Hippocampal formation (tissue), 2 donors: ENCODE data around the gene SLC26A1.

Experiments used
- DNase-seq, 2 donors: peaks; one replicate each; lab custom pipeline; 2025; lab: John Stamatoyannopoulos, UW

The SLC26A1 gene

GRCh38 chr4:965048-965765, 28.0 kb downstream of the SLC26A1 start:
- DNase-seq: no peak

GRCh38 chr4:964346-965025, 28.7 kb downstream of the SLC26A1 start:
- no peak for DNase-seq

GRCh38 chr4:963276-964225, 29.7 kb downstream of the SLC26A1 start:
- DNase-seq: no peak

GRCh38 chr4:962231-963208, 30.7 kb downstream of the SLC26A1 start:
- no peak for DNase-seq

GRCh38 chr4:961351-962230, 31.6 kb downstream of the SLC26A1 start:
- no peak for DNase-seq

GRCh38 chr4:960636-961350, 32.4 kb downstream of the SLC26A1 start:
- DNase-seq: no peak

GRCh38 chr4:960140-960635, 33.0 kb downstream of the SLC26A1 start:
- DNase-seq: no peak

GRCh38 chr4:959338-960139, 33.7 kb downstream of the SLC26A1 start:
- no peak for DNase-seq

- DNase-seq: no peak
Observed at GRCh38 chr4:958696-959337, 34.4 kb downstream of the SLC26A1 start.

GRCh38 chr4:958314-958665, 34.9 kb downstream of the SLC26A1 start:
- no peak for DNase-seq

GRCh38 chr4:957581-958313, 35.5 kb downstream of the SLC26A1 start:
- no peak for DNase-seq

GRCh38 chr4:957231-957580, 36.0 kb downstream of the SLC26A1 start:
- no peak for DNase-seq

GRCh38 chr4:956531-957230, 36.5 kb downstream of the SLC26A1 start:
- no peak for DNase-seq

GRCh38 chr4:955931-956381, 37.2 kb downstream of the SLC26A1 start:
- no peak for DNase-seq

- DNase-seq: no peak
Observed at GRCh38 chr4:955161-955921, 37.9 kb downstream of the SLC26A1 start.
